Loucy (cell line): ENCODE measurements around the gene CNRIP1.

ENCODE experiments used
- EZH2phosphoT487 ChIP-seq: fragments of 200-600 bp; IDR thresholded peaks from 2 replicates; pipeline ENCODE4 v1.6.1; 2018; ENCODE audit warnings: antibody characterized with exemption, mild to moderate bottlenecking, moderate library complexity, borderline replicate concordance
- TF ChIP-seq, protein P1 (sequence below): fragments of 200-600 bp; sonication (generic); conservative IDR thresholded peaks from 2 replicates; pipeline ENCODE4 v1.5.1; 2014; ENCODE audit warnings: mild to moderate bottlenecking, antibody characterized with exemption, low read length

DNA sequence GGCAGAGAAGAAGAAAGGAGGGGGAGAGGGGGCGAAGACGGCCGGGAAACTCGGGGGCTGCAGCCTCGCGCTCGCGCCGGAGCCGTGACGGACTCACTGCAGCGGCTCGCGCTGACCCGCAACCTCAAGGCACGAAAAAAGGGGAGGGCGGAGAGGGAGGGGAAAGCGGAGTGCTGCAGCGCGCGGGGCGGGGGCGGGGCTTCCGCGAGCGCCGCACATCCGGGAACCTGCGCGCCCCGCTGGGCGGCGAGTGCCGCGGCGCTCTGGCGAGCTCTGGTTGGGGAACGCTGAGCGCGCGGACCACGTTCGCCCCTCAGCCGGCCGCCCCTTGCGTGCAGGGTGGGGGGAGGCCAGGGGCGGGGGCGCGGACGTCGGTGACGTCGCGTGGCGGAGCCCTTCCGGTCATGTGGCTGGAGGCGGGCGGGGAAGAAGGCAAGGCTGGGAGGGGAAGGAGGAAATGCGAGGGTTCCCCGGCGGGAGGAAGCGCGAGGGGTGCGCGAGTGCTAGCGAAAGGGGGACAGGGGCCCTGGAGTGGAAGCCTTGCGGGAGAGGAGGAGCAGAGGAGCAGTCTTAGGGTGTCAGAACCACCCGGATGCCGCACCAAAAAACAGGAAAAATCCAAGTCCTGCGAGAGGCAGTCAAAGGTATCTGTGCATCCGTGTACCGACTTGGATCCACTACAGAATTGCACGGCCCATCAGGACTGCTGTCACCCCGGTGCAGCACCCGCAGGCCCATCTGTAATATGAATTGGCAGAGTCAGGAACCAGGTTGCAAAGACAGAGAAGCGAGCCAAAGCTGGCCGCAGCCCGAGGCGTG is 67.1 kb downstream of the CNRIP1 start, which contains the start of gene PPP3R1:
- TF ChIP-seq EZH2phosphoT487 = no peak
- TF ChIP-seq, protein P1, sequence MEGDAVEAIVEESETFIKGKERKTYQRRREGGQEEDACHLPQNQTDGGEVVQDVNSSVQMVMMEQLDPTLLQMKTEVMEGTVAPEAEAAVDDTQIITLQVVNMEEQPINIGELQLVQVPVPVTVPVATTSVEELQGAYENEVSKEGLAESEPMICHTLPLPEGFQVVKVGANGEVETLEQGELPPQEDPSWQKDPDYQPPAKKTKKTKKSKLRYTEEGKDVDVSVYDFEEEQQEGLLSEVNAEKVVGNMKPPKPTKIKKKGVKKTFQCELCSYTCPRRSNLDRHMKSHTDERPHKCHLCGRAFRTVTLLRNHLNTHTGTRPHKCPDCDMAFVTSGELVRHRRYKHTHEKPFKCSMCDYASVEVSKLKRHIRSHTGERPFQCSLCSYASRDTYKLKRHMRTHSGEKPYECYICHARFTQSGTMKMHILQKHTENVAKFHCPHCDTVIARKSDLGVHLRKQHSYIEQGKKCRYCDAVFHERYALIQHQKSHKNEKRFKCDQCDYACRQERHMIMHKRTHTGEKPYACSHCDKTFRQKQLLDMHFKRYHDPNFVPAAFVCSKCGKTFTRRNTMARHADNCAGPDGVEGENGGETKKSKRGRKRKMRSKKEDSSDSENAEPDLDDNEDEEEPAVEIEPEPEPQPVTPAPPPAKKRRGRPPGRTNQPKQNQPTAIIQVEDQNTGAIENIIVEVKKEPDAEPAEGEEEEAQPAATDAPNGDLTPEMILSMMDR = no peak
